Activated B cell treated with CpG ODN at 0.5 μM for 24 hours (primary cell): ENCODE results near the gene TMPRSS4. TPM values are rescaled to one million over a fixed set of nuclear protein-coding genes. Genes with fewer than 3 reads are reported as not detected.
"Not testable (repeated sequence)": the region's sequence is repeated elsewhere in the genome, so short reads cannot be mapped to it uniquely, and the experiment has no call there.

Source experiments
- ATAC-seq: fragments of 200-7000 bp; cut with Tn5 transposase; one replicate; pipeline ENCODE4 v1.10.0; 2021; ENCODE audit warnings: low read depth, mild to moderate bottlenecking, moderate library complexity
- CTCF ChIA-PET: fragments of 350-600 bp; sonication (Branson Sonifier 250); formaldehyde crosslinking; loops from one replicate; lab custom pipeline; 2021; ENCODE audit warnings: antibody characterized with exemption; lab: Charles Lee
- POLR2A ChIA-PET: fragments of 350-600 bp; sonication (Branson Sonifier 250); formaldehyde crosslinking; loops from one replicate; lab custom pipeline; 2021; ENCODE audit warnings: antibody characterized with exemption; lab: Charles Lee
- DNase-seq: peaks from one replicate; pipeline ENCODE4 v3.0.0; 2022
- H3K27ac Mint-ChIP-seq: one replicate; pipeline ENCODE4 v1.8.0; 2020; ENCODE audit warnings: mixed read lengths
- H3K27me3 Mint-ChIP-seq: one replicate; pipeline ENCODE4 v1.8.0; 2021; ENCODE audit warnings: mixed read lengths
- H3K36me3 Mint-ChIP-seq: one replicate; pipeline ENCODE4 v1.8.0; 2021; ENCODE audit warnings: low read depth, mixed read lengths
- H3K4me1 Mint-ChIP-seq: one replicate; pipeline ENCODE4 v1.8.0; 2021; ENCODE audit warnings: mixed read lengths
- H3K4me3 Mint-ChIP-seq: one replicate; pipeline ENCODE4 v1.8.0; 2020; ENCODE audit warnings: mild to moderate bottlenecking, mixed read lengths
- H3K9me3 Mint-ChIP-seq: one replicate; pipeline ENCODE4 v1.8.0; 2020; ENCODE audit warnings: mixed read lengths
- CTCF ChIP-seq: fragments of 200-600 bp; IDR thresholded peaks from one replicate; pipeline ENCODE4 v1.8.0; 2022; ENCODE audit warnings: antibody characterized with exemption, mild to moderate bottlenecking
- intact Hi-C: fragments of 100-400 bp; cut with micrococcal nuclease; formaldehyde crosslinking; loops from one replicate; pipeline ENCODE4 v1.15.1; 2024
- total RNA-seq: library from RNA; stranded (reverse); gene quantifications from 2 replicates; pipeline ENCODE4 v1.2.3, GENCODE V29; 2022

The TMPRSS4 gene
- total RNA-seq, 1 donor from 2014 or later = not detected

GRCh38 chr11:118061586-118062125 lies 15.2 kb upstream of the TMPRSS4 start:
- peaks cover 14% of the 10 kb centered on the region for H3K27me3 Mint-ChIP-seq

GRCh38 chr11:118062181-118062580 lies 14.7 kb upstream of the TMPRSS4 start:
- H3K27me3 Mint-ChIP-seq = peaks cover 17% of the 10 kb centered on the region
- DNase-seq, H3K36me3 Mint-ChIP-seq, ATAC-seq, POLR2A ChIA-PET, H3K9me3 Mint-ChIP-seq, intact Hi-C loops, H3K27ac Mint-ChIP-seq, H3K4me3 Mint-ChIP-seq, H3K4me1 Mint-ChIP-seq: not testable (repeated sequence)
- CTCF ChIA-PET = interaction anchor here (1.0 kb wide), 1 partner anchor 9 kb away, joined by 3 read pairs; no protein-coding TSS in a partner anchor

More at GRCh38 chr11:118061586-118062125, 15.2 kb upstream of the TMPRSS4 start:
- Mint-ChIP-seq H3K36me3 (no peaks in the 10 kb centered on the region), H3K9me3 (no peaks in the 10 kb centered on the region), H3K27ac (no peak overlapping the region), H3K4me1 (no peaks in the 10 kb centered on the region), H3K4me3 (no peak overlapping the region)
- ATAC-seq (no peak), DNase-seq (no peak)
- ChIA-PET POLR2A (no interaction called here), CTCF (interaction anchor here (1.0 to 2.5 kb wide), 2 partner anchors 8 to 115 kb away, joined by 3 to 6 read pairs; no protein-coding TSS in a partner anchor)
- intact Hi-C loops = no loop called here
- no peak for TF ChIP-seq CTCF

- H3K27ac Mint-ChIP-seq, H3K4me3 Mint-ChIP-seq, ATAC-seq, DNase-seq, H3K9me3 Mint-ChIP-seq, H3K4me1 Mint-ChIP-seq, intact Hi-C loops, H3K36me3 Mint-ChIP-seq, POLR2A ChIA-PET: not testable (repeated sequence)
- CTCF ChIA-PET = interaction anchor here (1.0 kb wide), 1 partner anchor 9 kb away, joined by 3 read pairs; no protein-coding TSS in a partner anchor
- peaks cover 17% of the 10 kb centered on the region for H3K27me3 Mint-ChIP-seq
Measured at GRCh38 chr11:118062631-118063030, 14.2 kb upstream of the TMPRSS4 start.

GRCh38 chr11:118064956-118065355 lies 11.9 kb upstream of the TMPRSS4 start:
- H3K27me3 Mint-ChIP-seq = peaks cover 21% of the 10 kb centered on the region
- no peaks in the 10 kb centered on the region for H3K9me3 Mint-ChIP-seq
- POLR2A ChIA-PET = no interaction called here
- intact Hi-C loops = no loop called here
- no peak overlapping the region for H3K4me3 Mint-ChIP-seq
- no peaks in the 10 kb centered on the region for H3K36me3 Mint-ChIP-seq
- CTCF ChIA-PET = no interaction called here
- ATAC-seq = no peak
- DNase-seq = no peak
- H3K4me1 Mint-ChIP-seq = no peaks in the 10 kb centered on the region
- no peak for TF ChIP-seq CTCF
- H3K27ac Mint-ChIP-seq = no peak overlapping the region

- POLR2A ChIA-PET = no interaction called here
- CTCF ChIA-PET = no interaction called here
Measured at GRCh38 chr11:118065384-118065783, 11.5 kb upstream of the TMPRSS4 start.

GRCh38 chr11:118067006-118067405 lies 9.9 kb upstream of the TMPRSS4 start:
- POLR2A ChIA-PET = no interaction called here
- no peaks in the 10 kb centered on the region for H3K9me3 Mint-ChIP-seq
- CTCF ChIA-PET = no interaction called here
- intact Hi-C loops = no loop called here
- DNase-seq (no peak), ATAC-seq (no peak)
- H3K27ac Mint-ChIP-seq = no peak overlapping the region
- no peak overlapping the region for H3K4me3 Mint-ChIP-seq
- no peak for TF ChIP-seq CTCF
- H3K4me1 Mint-ChIP-seq = no peaks in the 10 kb centered on the region
- H3K36me3 Mint-ChIP-seq = no peaks in the 10 kb centered on the region
- peaks cover 22% of the 10 kb centered on the region for H3K27me3 Mint-ChIP-seq

More at GRCh38 chr11:118065384-118065783, 11.5 kb upstream of the TMPRSS4 start:
- H3K27ac Mint-ChIP-seq = no peak overlapping the region
- intact Hi-C loops = no loop called here
- peaks cover 21% of the 10 kb centered on the region for H3K27me3 Mint-ChIP-seq
- no peak for ATAC-seq
- H3K36me3 Mint-ChIP-seq = no peaks in the 10 kb centered on the region
- H3K9me3 Mint-ChIP-seq = no peaks in the 10 kb centered on the region
- no peaks in the 10 kb centered on the region for H3K4me1 Mint-ChIP-seq
- no peak for TF ChIP-seq CTCF
- DNase-seq = no peak
- H3K4me3 Mint-ChIP-seq = no peak overlapping the region
